Measurements from ENCODE around the gene DNMT3L.
"Not testable (repeated sequence)": the region's sequence is repeated elsewhere in the genome, so short reads cannot be mapped to it uniquely, and the experiment has no call there.

The DNMT3L gene

DNA sequence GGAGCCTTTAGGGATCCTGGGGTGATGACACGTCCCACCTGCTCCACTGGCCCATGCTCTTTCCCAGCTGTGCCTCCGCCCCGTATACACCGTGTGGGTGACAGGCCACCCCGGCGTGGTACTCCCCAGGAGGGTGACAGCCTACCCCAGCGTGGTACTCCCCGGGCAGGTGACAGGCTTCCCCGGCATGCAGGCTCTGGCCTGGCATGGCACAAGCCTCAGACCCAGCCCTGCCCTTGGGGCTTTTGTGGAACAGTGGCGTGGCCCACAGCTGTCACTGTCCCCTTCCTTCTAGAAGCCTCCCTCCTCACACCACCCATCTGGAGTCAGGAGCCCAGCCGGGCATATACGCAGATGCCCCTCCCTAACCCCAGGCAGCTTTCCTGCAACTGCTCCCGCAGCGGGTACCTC, 33.5 kb upstream of the DNMT3L start:
- FAIRE-seq (no peak), DNase-seq (ENCODE audit: insufficient read length, low spot score) (no peak)

DNA sequence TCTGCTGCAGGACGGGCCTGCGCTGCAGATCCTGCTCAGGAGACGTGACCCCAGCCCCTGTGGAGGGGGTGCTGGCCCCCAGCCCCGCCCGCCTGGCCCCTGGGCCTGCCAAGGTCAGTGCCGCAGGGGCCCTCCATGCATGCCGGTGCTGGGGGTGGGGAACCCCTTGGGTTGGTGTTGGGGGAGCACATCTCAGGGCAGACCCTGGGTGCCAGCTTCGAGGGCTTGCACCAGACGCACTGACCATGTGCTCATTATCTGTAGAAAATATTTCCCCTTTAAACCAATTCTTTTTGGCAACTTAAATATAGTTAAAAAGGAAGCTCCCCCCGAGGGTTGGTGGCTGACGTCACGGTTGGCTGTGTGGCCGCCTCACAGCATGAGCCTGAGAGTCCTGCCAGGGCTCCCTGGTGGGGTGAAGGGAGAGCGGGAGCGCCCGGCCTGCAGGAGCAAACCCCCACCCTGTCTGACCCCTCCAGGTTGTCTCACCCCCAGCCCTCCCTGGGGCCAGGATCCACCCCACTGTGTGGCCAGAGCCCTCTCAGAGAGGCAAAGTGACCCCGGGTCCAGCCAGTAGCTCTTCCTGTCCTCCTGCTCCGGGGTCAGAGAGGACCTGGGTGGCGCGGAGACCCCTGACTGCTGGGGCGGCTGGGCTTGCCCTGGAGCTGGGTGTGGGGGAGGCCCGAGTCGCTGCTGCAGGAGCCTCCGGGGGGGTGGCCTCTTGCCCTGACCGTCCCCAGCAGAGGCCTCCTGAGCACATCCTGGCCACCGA, 32.9 kb upstream of the DNMT3L start:
- FAIRE-seq, result no peak
- no peak for DNase-seq (ENCODE audit: insufficient read length, low spot score)

DNA sequence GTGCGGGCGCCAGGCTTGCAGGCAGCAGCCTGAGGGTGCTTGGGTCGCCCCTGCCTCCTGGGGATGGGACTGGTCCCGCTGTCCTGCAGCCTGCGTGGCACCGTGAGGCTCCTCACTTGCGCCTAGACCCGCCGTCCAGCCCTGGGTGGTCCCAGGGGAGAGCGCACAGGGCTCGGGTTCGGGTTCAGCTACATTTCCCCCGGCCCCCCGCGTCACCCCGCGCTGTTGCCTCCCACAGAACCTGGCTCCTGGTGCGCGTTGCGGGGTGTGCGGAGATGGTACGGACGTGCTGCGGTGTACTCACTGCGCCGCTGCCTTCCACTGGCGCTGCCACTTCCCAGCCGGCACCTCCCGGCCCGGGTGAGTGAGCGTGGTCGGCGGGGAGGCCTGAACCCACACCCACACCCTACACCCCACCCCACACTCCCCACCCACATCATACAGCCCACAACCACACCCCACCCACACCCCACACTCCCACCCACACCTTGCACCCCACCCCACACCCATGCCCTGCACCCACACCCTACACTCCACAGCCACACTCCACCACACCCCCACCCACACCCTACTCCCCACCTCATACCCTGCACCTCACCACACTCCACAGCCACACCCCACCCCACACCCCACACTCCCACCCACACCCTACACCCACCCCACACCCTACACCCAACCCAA, 32.0 kb upstream of the DNMT3L start:
- no peak for FAIRE-seq
- DNase-seq (ENCODE audit: insufficient read length, low spot score), result no peak

DNA sequence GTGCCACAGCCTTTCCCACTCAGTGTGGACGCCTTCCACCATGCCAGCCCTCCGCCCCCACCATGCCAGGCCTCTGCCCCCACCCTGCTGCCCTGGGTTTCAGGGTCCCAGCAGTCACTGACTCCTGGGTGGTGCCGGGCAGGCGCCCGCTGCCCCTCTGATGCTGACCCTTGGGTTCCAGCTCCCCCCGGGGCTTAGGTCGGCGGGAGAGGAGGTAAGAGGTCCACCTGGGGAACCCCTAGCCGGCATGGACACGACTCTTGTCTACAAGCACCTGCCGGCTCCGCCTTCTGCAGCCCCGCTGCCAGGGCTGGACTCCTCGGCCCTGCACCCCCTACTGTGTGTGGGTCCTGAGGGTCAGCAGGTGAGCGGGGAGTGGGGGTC, 31.1 kb upstream of the DNMT3L start:
- FAIRE-seq (no peak), DNase-seq (ENCODE audit: insufficient read length, low spot score) (no peak)

GRCh38 chr21:44291936-44292811, 30.5 kb upstream of the DNMT3L start:
- FAIRE-seq (no peak), DNase-seq (ENCODE audit: insufficient read length, low spot score) (no peak)

GRCh38 chr21:44291078-44291935, 29.6 kb upstream of the DNMT3L start:
- FAIRE-seq, result no peak
- no peak for DNase-seq (ENCODE audit: insufficient read length, low spot score)

DNA sequence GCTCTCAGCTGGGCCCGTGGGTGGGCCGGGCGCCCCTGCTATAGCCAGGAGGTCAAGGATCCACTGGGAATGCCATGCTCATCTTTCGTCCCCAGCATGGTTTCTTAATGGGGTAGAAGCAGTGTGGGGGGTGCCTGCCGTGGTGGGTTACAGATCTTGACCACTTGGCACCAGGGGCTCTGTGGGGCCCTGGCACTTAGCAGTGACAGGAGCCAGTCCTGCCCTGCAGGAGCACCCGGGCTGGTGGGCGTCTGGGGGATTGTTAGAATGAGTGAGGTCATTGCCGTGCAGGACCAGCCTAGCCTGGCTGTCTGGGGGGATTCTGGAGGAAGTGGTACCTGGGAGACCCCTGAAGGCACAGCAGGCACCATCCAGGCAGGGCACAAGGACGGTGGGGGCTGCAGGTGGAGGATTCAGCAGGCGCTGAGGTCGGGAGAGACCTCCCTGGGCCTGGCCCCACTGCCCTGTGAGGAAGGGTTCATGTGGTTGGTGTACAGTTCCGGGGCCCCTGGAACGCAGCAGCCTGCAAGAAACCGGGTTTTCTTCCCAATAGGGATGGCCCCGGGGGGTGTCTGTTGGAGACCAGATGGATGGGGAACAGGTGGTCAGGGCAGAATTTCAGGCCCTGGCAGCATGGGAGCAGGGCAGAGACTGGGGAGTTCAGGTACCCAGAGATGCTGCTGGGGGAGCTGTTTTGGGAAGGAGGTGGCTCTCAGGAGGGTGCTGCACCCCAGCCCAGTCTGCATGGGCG, 28.8 kb upstream of the DNMT3L start:
- FAIRE-seq (no peak), DNase-seq (ENCODE audit: insufficient read length, low spot score) (no peak)

DNA sequence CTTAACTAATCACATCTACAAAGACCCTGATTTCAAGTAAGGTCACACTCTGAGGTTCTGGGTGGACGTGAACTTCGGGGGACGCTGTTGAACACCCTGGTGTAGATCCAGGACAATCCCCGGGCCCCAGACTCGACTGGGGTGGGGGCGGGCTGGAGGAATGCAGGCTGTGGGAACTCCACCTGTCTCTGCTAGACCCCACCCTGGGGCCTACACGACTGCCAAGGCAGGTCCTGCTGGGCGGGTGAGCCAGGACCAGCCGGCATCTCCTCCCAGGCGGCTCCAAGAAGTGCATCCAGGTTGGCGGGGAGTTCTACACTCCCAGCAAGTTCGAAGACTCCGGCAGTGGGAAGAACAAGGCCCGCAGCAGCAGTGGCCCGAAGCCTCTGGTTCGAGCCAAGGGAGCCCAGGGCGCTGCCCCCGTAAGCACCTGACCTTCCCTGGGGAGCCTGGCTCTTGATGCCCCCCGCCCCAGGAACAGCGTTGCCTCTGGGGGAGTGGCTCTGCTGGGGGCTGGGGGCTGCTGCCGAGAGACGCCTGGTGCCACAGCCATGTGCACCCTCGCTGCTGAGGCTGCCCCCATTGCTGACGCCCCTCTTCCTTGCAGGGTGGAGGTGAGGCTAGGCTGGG, 27.8 kb upstream of the DNMT3L start:
- DNase-seq (ENCODE audit: insufficient read length, low spot score), result no peak
- no peak for FAIRE-seq

- FAIRE-seq, result no peak
- DNase-seq (ENCODE audit: insufficient read length, low spot score), result no peak
Measured at GRCh38 chr21:44288251-44289110, 26.8 kb upstream of the DNMT3L start.

DNA sequence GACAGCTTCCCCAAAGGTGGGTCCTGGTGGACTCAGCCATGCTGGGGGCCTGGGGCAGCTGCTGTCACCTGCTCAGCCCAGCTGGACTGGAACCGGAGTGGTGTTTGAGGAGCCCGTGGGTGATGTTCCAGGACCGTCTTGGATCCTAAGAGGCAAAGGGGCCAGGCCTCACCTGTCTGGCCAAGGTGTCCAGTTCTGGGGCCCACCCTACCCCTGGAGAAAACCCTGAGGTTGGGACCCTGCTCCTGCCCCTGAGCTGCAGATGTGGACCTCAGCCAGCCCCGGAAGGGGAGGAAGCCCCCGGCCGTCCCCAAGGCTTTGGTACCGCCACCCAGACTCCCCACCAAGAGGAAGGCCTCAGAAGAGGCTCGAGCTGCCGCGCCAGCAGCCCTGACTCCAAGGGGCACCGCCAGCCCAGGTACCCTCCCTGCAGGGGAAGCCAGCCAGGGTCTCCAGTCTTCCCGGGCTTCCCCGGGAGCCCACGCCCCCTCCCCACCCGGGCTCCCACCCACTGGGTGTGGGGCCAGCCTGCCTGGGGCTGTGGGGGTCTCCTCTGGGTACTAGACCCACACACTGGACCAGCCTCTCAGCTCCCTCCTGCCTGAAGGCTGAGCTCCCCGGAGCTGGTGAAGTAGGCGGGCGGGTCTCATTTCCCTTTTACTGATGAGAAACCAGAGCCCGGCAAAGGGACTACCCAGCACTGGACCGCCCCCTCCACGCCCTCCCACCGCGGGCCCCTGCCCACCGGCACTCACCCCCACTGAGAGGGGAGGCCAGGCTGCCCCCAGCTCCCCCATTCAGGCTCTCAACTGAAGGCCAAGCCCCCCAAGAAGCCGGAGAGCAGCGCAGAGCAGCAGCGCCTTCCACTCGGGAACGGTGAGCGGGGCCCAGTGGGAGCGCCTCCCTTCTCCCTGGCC, 25.3 kb upstream of the DNMT3L start:
- FAIRE-seq (no peak), DNase-seq (ENCODE audit: insufficient read length, low spot score) (no peak)

DNA sequence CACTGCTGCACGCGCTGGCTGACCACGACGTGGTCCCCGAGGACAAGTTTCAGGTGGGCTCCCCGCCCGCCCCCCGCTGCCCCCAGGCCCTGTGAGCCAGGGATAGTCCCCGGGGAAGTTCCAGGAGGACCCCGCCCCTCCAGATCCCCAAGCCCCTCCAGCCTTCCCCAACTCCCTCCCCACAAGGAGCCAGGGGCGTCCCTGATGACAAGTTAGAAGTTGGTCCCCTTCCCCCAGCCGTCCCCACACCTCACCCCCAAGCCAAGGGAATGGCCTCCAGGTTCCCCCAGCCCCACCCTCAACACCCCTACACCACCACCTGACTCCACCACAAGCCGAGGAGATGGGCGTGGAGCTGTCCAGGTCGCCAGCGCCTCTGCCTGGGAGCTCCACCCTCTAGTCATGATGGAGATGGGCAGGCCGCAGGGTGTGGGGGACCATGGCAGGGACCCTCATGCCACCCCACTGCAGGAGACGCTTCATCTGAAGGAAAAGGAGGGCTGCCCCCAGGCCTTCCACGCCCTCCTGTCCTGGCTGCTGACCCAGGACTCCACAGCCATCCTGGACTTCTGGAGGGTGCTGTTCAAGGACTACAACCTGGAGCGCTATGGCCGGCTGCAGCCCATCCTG, 24.5 kb upstream of the DNMT3L start:
- no peak for DNase-seq (ENCODE audit: insufficient read length, low spot score)
- FAIRE-seq, result no peak

- FAIRE-seq, result no peak
- DNase-seq (ENCODE audit: insufficient read length, low spot score), result no peak
Measured at GRCh38 chr21:44285138-44285992, 23.7 kb upstream of the DNMT3L start, which contains the start of gene AIRE. TSS of gene AIRE (plus strand) at chr21:44285876. CDS start at chr21:44286007, 131 bp downstream.

DNA sequence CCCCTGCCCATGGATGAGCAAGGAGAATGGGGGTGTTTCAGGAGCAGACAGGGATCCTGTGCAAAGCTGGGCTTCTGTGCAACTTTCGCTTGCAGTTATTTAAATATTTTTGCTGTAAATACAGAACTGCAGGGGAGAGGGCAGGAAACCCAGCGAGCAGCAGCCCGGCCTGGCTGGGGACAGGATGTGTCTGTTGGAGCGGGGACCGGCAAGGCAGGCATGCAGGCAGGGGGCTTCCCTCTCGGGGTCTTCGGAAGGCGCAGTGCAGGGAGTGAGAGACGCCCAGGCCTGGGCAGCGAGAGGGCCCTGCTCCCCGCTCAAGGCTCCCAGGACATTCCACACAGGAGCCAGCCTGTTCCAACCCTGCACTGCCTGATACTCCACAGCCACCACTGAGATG, 22.3 kb upstream of the DNMT3L start:
- FAIRE-seq (no peak), DNase-seq (ENCODE audit: insufficient read length, low spot score) (no peak)

GRCh38 chr21:44283211-44283785, 21.6 kb upstream of the DNMT3L start:
- not testable (repeated sequence) for DNase-seq (ENCODE audit: insufficient read length, low spot score); FAIRE-seq

DNA sequence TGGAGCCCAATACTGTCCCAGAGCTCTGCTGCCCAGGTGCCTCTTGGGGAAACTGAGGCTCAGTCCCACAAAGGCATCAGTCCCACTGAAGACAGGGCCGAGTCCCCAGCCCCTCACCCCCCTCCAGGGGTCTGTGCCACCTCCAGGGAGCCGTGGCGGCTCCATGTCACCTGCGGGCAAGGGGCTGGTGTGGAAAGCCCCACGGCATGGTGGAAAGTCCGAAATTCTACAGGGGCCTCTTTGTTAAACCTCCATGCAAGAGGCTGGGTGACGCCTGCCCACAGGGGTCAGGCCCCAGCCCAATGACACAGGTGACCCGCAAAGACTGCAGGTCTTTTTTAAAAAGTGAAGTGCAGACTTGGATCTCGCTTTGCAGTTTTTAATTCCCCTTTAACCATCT, 20.7 kb upstream of the DNMT3L start:
- DNase-seq (ENCODE audit: insufficient read length, low spot score), result no peak
- FAIRE-seq, result no peak

DNA sequence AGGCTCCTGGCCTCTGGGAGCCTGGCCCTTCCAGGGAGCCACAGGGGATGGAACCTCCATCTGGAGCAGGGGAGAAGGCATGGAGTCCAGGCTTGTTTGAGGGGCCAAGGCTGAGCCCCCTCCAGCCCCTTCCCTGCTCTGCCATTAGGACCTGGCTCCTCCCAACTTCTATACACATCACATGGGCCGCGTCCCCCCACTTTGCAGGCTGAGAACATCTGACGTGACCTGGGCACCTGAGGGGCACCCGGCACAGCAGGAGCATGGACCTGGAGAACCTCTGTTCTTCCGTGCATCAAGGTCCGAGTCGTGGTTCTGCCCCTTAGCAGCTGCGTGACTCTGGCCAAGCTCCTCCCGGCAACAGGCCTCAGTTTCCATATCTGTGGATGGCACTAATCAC, 20.1 kb upstream of the DNMT3L start:
- FAIRE-seq (no peak), DNase-seq (ENCODE audit: insufficient read length, low spot score) (no peak)

Data from HTR-8/SVneo (cell line).